ENCODE data around the gene SLC6A2.
"Not testable (repeated sequence)": the region's sequence is repeated elsewhere in the genome, so short reads cannot be mapped to it uniquely, and the experiment has no call there.

Gene SLC6A2

DNA sequence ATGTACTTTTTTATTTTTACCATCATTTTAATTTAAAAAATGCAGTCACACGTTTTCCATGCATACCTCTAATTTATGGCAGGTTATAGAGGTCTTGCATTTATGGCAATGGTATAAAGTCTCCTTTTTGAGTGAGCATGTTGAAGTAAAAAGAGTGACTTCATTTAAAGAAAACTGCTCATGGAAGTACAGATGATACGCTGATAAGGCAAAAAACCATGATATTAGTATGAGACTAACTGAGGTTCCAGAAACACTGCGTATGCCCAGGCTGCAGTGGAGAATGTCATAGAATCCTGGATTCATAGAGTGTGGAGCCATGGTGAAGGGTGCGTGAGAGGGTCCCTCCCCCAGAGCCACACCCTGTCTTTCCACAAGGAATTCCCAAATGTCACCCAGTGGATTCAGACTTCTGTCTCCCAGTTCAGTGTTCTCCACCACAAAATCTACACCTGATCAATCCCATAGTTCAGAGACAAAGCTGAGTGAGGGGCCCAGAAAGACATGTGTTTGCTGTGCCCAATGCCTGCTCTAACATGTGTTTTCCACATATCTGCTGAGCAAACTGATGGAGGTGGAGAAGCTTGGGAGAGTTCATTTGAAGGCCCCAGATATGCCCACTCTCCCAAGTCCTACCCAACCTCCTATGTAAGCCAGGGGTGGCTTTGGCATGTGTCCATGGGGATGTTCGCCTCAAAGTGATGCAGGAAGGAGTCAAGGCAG, 69.4 kb downstream of the SLC6A2 start:
- DNase-seq = no peak

- DNase-seq = no peak
Measured at GRCh38 chr16:55728797-55729196, 73.0 kb downstream of the SLC6A2 start.

DNA sequence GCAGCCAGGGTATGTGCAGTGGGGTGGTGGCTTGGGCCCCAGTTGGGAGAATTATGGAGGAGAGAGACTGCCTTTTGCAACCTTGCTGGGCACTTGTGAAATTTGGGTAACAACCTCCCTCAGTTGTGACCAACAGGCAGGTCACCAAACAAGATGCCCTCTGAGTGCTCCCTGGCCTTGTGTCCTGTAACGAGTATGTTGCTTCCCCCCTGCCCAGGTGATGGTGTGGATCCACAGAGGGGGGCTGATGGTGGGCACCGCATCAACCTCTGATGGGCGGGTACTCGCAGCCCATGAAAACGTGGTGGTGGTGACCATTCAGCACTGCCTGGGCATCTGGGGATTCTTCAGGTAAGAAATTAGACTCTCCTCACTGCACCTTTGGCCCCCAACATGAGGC, 74.3 kb downstream of the SLC6A2 start:
- DNase-seq = no peak

DNA sequence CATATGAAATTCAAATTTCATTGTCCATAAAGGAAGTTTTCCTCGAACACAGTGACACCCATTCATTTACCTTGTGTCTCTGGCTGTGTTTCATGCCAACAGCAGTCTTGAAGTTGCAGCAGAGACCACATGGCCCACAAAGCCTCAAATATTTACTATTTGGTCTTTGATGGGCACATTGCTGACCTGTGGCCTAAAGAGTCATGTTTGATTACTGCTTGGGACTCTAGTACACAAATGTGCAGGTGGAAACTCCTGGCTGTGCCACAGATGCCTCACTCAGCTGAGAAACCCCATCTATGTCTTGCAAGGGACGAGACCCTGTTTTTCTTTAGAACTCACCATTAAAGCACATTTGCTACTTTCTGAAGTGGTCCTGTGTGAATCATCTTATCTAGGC, 76.7 kb downstream of the SLC6A2 start:
- no peak for DNase-seq

- DNase-seq = no peak
Measured at GRCh38 chr16:55734665-55735064, 78.9 kb downstream of the SLC6A2 start.

GRCh38 chr16:55735120-55735781, 79.5 kb downstream of the SLC6A2 start:
- no peak for DNase-seq

- DNase-seq = no peak
Measured at GRCh38 chr16:55736671-55737070, 80.9 kb downstream of the SLC6A2 start.

- no peak for DNase-seq
Measured at GRCh38 chr16:55737318-55737717, 81.5 kb downstream of the SLC6A2 start.

DNA sequence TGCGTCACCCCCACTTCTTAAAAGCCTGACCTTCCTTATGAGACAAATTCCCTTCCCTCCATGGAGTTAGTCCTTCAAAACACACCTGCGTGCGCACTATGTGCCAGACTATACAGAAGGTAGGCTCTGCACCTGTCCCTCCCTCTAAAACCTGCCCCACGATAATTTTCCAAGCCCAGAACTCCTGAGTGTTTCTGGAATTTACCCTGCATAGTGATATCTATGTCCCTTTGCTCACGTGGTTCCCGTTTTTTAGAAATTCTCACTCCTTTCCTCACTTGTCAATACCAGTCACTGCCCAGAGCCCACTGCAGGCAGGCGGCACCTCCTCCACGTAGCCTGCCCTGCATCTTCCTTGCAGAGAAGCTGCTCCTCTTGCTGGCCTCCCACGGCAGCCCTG, 82.2 kb downstream of the SLC6A2 start:
- no peak for DNase-seq

GRCh38 chr16:55746081-55746480, 90.3 kb downstream of the SLC6A2 start:
- DNase-seq = no peak

DNA sequence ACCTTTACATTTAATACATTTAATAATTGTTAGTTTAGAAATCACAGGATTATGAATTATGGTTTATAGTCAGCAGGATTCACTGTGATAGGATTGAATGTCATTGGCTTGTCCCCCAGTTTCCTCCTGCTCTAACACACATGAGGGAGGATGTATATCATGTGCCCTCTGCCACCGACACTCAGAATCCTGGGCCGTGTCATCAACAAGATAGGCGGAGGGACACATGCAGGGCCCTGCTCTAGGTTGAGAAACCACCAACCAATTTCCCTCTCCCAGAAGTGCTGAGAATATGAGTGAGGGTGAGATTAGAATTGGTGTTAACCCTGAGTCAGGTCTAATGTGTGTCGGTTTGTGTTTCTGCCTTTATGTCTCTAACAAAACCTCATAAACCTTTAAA, 92.0 kb downstream of the SLC6A2 start:
- no peak for DNase-seq

DNA sequence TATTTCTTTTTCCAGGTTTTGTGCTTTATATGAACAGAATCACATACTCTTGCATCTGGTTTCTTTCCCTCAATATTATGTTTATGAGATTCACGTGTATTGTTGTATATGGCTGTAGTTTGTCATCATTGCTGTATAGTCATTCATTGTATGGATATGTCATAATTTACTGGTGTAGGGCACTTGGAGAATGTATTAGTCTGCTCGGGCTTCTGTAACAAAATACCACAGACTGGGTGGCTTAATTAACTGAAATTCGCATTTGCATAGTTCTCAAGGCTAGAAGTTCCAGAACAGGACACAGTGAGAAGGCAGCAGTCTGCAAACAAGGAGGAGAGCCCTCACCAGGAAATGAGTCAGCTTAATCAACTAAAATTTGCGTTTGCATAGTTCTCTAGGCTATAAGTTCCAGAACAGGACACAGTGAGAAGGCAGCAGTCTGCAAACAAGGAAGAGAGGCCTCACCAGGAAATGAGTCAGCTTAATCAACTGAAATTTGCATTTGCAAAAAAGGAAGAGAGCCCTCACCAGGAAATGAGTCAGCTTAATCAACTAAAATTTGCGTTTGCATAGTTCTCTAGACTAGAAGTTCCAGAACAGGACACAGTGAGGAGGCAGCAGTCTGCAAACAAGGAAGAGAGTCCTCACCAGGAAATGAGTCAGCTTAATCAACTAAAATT, 96.8 kb downstream of the SLC6A2 start:
- DNase-seq = peak; percentile 44

DNA sequence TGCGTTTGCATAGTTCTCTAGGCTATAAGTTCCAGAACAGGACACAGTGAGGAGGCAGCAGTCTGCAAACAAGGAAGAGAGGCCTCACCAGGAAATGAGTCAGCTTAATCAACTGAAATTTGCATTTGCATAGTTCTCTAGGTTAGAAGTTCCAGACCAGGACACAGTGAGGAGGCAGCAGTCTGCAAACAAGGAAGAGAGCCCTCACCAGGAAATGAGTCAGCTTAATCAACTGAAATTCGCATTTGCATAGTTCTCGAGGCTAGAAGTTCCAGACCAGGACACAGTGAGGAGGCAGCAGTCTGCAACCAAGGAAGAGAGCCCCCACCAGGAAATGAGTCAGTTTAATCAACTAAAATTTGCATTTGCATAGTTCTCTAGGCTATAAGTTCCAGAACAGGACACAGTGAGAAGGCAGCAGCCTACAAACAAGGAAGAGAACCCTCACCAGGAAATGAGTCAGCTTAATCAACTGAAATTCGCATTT, 97.4 kb downstream of the SLC6A2 start:
- DNase-seq = not testable (repeated sequence)

Measured in CD4-positive, alpha-beta T cell treated with Interleukin-17A for 1 hour (primary cell).